HL-60/S4 treated with phorbol 12-myristate 13-acetate at 8.2 ng/mL for 4 days and 3 days (cell line): Measurements from ENCODE around the gene PRMT7.

Experiments
- in situ Hi-C: fragments of 300-500 bp; cut with MboI; formaldehyde crosslinking; loops from 2 replicates; pipeline ENCODE4 v1.15.0; 2022; ENCODE audit warnings: low sequenced_read_pairs

Gene PRMT7, protein sequence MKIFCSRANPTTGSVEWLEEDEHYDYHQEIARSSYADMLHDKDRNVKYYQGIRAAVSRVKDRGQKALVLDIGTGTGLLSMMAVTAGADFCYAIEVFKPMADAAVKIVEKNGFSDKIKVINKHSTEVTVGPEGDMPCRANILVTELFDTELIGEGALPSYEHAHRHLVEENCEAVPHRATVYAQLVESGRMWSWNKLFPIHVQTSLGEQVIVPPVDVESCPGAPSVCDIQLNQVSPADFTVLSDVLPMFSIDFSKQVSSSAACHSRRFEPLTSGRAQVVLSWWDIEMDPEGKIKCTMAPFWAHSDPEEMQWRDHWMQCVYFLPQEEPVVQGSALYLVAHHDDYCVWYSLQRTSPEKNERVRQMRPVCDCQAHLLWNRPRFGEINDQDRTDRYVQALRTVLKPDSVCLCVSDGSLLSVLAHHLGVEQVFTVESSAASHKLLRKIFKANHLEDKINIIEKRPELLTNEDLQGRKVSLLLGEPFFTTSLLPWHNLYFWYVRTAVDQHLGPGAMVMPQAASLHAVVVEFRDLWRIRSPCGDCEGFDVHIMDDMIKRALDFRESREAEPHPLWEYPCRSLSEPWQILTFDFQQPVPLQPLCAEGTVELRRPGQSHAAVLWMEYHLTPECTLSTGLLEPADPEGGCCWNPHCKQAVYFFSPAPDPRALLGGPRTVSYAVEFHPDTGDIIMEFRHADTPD

DNA sequence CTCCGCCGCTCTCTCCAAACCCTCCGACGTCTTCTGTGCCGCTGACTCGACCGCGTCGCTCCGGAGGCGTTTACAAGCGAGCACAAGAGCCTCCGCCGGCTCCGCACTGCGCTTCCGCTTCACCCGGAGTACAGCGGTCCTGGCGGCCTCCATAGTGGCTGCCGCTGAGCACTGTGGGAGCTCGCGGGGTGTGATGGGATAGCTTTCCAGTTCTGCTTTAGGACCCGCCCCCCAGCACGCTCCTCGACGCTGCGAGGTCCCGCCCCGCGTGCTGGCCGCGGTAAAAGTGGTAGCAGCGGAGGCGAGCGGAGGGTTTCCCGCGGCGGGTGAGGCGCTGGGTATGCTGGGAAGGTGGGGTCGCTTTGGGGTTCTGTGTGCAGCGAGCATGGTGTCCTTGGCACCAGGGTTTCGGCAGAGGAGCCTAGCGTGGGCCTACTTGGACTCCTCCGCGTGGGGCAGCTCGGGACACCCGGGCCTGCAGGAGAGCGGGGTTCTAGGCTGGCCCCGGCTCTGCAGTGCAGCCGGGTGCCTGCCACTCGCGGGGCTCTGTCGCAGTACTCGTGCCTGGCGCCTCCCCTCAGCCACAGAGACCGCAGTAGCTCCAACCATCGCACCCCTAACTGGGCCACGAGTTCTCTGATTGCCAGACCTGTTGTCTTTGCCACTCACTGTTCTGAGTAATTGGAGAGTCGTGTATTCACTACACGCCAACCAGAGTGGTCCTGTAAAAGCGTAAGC lies at the start of gene PRMT7, which contains the start of gene SLC7A6OS:
Gene PRMT7, plus strand, starts transcription at position 246 of the 738 bp plus-strand sequence. CDS start 4,961 bp downstream, outside the sequence.
Gene SLC7A6OS, minus strand, starts transcription at position 173 of the 738 bp plus-strand sequence. Its CDS starts 20 bp downstream, at position 153.
- in situ Hi-C loops, result no loop called here

DNA sequence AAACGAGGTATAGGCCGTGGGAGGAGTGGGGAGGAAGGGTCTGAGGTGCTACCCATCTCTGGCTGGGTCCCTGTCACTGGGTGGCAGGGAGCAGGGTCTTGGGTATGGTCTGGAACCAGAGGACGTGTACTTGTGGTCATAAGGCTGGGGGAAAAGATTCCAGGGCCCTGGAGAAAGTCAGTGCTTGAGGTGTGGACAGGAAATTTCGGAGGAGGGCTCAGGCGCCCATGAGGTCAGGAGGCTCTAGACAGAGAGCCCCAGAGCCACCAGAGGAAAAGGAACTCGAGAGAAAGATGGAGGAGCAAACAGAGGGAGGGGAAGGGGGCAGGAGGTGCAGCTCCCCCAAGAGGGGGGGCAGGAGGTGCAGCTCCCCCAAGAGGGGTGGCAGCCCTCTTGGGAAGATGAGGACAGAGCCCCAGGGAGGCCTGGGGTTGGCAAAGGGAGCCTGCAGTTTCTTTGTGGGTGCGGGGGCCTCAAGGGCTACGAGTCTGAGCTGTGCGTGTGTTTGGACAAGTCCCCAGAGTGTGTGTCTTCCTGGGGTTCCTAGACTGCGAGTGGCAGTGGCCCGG lies 47.2 kb upstream of the PRMT7 start:
- in situ Hi-C loops, result no loop called here

DNA sequence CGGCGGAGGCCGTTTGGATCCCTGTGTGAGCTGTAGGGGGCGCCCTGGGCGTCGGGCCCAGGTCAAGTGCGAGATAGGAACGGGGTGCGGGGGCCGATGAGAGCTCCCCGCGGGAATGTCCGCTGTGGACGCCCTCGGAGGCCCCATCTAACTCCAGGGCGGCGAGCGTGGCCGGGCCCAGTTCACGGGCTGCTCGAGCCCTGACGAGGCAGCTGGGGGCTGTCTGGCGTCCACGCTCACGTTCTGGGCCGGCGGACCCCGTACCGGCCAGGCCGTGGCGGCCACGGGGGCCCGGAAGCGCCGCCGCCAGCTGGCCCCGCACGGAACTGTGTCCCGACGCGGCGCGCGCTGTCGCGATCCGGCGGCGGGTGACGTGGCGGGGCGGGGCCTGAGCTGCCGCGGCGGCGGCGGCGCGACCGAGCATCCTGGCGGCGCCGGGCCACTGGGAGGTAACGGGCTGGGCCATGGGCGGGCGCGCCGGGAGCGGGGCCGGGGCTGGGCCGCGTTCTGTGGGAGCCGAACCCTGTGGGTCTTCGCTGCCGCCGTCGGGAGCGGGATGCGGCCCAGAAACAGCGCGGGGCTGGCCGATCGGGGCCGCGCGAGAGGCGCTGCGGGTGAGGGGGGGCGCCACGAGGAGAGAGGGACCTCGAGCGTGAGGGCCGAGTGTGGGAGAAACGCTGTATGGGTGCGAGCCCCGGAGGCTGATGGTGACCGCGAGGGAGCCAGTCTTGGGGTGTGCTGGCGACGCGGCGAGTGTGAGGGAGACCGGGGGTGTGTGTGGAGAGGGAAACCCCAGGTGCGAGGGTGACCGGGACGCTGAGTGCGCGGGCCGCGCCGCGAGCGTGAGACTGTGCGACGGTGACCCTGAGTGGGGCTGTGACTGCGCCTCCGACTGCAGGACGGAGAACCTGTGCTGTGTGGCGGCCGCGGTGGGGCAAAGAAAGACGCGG lies 46.4 kb upstream of the PRMT7 start, which contains the start of gene SLC7A6:
Gene SLC7A6, plus strand, starts transcription at position 399 of the 950 bp plus-strand sequence. CDS start 10,201 bp downstream, outside the sequence.
- in situ Hi-C loops, result no loop called here

DNA sequence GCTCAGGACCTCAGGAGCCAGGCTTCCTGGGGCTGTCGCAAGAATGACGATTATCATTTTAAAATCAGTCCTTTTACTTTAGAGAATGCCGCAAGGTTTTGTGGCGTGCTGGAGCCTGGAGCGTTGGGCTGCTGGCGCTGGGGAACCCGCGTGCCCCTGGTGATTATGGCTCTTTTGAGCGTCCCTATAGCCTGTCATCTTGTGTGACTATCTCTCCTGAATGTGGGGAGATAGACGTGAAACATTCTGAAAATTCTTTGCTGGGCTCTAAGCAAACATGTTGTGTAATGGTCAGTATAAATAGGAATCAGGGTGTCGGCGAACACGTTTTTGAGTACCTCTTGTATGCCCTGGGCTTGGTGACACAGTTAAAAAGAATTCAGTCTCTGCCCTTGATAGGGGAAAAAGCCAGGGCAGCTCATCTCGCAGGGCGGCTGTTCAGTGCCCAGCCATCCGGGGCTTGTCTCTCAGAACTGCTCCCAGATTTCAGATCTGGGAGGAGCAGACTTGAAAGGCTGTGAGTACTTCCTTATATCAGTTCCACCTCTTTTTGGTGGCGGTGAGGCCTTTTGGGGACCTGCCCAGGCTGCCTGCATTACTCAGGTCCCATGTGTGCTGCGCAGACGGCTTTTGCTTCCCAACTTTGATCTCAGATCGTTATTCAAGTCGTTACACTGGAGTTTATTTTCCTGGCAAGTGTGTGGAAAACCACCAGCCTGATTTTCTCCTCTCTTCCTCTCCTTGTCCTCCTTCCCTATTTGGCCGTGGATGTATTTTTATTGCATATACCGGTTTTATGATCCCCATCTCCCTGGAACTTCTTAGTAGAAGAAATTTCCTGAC lies 45.5 kb upstream of the PRMT7 start:
- in situ Hi-C loops, result no loop called here

DNA sequence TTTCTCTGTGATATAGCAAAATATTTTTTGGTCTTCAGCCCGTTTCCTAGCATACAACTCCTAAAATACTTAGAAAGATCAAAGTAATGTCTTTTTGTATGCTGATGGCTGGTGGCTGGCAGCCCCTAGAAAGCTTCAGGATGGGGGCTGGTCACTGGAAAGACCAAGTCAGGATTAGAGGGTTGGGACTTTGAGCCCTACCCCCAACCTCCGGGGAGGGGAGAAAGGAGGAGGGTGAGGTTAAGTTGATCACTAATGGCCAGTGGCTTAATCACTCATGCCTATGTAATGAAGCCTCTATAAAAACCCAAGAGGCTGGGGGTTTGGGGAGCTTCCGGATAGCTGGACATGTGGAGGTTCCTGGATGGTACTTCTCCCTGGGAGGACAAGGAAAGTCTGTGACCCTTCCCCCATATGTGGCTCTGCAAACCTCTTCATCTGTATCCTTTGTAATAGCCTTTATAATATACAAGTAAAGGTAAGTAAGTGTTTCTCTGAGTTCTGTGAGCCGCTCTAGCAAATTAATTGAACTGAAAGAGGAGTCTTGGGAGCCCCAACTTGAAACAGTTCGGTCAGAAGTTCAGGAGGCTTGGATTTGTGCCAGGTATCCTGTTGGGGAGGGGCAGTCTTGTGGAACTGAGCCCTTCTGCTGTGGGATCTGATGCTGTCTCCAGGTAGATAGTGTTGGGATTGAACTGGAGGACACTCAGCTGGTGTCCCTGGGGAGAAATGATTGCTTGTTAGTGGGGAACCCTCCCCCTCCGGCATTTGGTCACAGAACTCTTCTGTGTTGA lies 43.0 kb upstream of the PRMT7 start:
- in situ Hi-C loops, result no loop called here

DNA sequence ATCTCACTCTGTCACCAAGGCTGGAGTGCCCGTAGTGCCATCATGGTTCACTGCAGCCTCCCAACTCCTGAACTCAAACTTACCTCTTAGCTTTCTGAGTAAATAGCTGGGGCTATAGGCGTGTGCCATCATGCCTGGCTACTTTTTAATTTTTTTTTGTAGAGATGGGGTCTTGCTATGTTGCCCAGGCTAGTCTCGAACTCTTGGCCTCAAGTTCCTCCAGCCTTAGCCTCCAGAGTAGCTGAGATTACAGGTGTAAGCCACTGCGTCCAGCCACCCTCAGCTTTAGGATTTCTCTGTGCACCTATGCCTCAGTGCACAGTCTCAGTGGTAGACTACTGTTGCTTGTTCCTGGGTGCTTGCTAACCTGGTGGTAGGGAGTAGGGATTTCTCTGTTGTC lies 41.0 kb upstream of the PRMT7 start:
- in situ Hi-C loops, result no loop called here

DNA sequence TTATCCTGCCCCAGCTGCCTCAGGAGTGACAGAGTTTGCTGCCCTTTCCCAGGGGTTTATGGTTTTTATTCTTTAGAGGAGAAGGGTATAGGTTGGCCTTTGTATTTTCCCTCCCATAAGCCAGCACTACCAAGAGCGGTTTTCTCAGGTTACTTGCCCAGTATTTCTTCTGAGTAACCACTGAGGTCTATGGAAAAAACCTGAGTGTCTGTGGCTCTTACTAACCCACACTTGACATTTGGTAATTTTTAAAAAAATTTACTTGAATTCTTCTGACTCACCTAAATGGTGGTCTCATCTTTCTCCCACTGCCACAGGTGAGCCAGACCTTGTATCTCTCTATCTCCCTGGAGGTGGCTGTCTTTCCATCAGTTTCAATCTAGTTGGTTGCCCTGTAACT lies 40.5 kb upstream of the PRMT7 start:
- in situ Hi-C loops, result no loop called here

DNA sequence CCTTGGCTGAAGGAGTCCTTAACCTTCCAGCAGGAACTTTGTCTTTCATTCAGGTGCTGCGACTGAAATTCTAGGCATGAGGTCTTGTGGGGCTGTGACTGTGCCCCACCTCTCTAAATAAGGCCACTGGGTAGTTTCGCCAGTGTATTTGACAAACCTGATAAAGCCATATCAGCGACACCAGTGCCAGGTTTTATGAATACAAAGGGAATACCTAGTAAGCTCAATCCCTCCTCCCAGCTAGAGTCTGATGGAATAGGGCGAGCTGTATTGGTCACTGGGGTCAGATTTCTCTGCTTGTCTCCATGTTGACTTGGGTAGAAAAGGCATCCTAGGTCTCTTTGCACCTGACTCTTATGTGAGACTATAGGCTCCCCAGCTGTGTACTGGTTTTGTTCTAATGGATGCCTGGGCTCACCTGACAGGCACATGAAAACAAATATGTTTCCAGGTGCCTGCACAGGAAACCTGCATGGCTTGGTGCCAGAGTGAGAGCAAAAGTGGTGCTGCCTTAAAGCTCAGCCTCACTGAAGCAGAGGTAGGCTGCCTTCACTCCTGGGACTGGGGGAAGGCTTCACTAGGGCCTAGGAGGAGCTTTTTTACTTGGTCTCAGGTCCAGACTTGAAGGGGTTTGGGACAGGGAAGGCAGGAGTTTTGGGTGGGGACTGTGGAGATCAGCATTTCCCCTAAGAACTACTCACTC lies 38.2 kb upstream of the PRMT7 start:
- in situ Hi-C loops, result no loop called here

DNA sequence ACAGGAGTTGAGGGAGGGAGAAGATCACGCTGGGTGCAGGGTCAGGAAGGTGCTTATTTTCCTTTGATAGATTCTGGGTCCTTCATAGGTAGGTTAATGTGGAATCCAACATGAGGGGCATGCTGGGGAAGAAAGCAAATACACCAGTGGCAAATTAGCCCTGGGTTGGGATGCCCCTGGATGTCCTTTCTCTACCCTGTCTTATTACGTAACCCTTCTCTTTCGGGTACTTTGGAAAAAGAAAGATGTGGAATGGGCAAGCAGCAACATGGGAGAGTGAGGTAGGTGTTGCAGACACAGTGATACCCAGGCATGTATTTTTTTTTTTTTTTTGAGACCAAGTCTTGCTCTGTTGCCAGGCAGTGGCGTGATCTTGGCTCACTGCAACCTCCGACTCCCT lies 37.4 kb upstream of the PRMT7 start:
- in situ Hi-C loops, result no loop called here

DNA sequence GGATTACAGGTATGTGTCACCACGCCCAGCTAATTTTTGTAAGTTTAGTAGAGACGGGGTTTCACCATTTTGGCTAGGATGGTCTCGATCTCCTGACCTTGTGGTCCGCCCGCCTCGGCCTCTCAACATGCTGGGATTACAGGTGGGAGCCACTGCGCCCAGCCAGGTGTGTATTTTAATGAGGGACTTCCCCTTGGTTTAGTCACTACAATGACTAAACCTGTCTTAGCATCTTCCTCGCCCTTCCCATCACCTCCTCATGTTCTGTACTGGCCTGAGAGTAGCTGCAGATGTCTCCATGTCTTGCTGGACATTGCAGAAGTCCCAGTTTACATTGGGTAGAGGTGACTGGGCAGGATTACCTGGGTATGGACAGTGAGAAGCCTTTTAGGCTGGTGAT lies 36.9 kb upstream of the PRMT7 start:
- in situ Hi-C loops, result no loop called here

DNA sequence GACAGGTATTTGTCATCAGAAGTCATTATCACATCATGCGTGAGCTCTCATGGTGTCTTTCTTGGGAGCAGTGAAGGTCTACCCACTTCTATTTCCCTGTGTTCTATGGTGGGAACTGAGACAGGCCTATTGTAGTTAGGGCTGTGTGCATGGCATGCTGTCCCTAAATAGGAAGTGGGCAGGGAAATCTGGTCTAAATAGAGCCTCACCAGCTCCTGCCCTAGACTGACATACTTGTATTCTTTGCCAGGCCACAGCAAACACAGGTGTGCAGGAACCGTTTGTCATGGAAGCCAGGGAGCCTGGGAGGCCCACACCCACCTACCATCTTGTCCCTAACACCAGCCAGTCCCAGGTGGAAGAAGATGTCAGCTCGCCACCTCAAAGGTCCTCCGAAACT lies 36.4 kb upstream of the PRMT7 start:
- in situ Hi-C loops, result no loop called here

DNA sequence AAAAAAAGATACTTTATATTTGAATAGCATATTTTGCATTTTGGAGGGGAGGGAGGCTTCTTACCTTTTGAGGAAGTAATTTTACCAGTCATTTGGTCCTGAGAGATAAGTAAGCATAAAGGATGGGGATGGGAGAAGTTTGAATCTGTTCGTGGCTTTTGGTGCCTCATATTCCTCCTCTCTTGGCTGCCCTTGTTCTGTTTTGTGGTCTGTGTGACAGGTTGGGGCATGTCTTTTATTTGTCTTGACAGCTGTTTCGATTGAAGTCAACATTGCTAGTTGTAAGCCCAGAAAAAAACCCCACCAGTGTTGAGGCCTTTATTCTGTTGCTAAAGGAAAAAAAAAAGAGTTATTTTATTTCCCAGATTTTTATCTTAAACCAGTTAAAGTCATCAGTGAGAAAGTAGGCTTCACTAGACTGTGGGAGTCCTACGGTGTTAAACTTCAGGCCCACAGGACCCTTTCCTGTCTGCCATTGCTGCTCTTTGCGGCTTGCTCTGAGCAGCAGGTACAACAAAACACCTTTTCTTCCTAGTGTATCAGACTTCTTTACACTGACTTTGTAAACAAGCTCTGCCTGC lies 35.1 kb upstream of the PRMT7 start:
- in situ Hi-C loops, result no loop called here

DNA sequence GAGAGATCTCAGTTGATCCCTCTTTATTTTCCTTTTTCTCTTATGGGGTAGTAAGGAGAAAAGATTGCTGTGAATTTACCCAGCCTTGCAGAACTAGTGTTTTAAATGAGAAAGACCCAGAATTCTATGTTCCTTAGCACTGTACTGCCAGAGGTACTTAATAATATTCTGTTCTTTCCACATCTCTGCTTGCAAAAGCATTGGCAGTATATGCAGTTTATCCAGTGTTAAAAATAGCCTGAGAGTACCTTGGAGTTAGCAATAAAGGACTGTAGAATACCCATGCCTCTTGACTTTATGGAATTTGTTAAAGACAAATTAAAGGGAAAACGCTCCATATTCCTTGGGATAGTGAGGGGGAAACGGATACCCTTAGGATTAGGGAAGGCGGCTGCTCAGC lies 34.6 kb upstream of the PRMT7 start:
- in situ Hi-C loops, result no loop called here

DNA sequence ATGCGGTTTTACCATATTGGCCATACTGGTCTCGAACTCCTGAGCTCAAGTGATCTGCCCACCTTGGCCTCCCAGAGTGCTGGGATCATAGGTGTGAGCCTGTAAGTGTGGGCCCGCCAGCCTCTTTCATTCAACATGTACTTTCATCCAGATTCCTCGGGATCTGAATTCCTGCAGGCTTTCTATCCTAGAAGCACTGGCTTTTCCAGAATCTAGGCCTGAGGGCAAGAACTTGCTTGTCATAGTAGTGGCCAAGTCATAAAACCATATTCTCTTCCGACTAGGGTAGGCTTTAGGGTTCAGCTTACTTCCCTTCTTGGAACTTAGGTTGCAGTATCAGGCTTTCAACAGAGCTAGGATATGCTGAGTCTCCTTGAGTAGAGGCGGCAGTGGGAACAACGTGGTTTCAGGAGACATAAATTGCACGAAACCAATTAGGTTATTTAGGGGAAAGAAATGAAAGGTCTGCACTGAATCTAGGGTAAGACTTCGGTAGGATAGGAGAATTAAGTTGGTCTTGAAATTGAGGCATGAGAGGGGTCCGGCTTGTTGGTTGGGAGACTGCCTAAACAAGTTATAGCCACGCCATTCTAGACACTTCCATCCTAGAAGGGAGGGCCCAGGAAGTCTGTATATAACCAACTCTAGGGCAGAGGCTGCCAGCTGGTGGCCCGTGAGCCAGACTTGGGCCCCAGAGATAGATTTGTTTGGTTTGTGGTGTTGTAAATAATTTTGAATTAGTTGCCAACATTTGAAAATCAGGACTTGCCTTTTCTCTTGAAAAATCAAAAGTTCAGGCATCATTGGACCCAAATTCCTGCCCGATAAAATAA lies 30.9 kb upstream of the PRMT7 start:
- in situ Hi-C loops, result no loop called here

DNA sequence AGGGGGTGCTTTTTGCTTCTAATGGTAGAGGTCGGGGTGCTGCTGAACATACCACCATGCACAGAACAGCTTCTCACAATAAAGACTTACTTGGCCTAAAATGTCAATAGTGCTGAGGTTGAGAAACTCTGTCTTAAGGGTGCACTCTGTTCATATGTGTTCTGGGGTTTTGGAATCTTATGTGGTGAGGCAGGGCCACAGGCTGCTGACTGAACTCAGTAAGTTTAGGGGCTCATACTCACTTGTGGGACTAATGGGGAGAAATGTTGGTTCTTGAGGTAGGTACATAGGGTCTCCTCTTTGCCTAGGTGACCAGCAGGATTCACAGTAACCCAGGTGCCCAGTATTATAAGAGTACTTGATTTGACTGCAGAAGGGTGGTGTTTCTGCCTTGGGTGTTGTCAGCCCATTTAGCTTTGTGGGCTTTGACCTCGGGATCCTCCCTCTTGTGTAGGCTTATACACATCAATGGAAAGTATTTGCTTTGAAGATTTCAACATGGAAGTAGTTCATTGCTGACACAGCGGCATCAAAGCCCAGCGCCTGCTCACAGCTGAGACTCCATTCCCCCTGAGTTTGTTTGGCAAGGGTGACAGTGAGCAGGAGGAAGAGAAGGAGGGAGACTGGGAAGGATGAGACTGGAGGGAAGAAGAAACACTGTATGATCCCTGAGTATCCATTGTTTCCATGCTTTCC lies 29.3 kb upstream of the PRMT7 start:
- in situ Hi-C loops, result no loop called here

DNA sequence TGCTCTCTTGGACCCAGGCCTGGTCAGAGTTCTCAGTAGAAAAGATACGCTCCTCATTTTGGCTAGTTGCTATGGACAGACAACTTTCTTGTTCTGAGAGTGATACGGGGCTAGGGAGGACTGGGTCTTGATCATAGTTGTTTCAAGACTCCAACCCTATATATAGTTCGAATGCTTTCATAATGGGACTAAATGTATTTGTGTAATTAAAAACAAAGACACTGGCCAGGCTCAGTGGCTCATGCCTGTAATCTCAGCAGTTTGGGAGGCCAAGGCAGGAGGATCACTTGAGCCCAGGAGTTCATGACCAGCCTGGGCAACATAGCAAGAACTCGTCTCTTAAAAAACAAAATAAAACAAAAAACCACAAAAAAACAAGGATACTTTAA lies 28.8 kb upstream of the PRMT7 start:
- in situ Hi-C loops, result no loop called here
